SK-N-SH treated with all-trans-retinoic acid at 6 μM for 48 hours (cell line): Measurements from ENCODE around the gene POLR1B.
"Not testable (repeated sequence)": the region's sequence is repeated elsewhere in the genome, so short reads cannot be mapped to it uniquely, and the experiment has no call there.

Source experiments
- ATAC-seq: fragments of 200-7000 bp; cut with Tn5 transposase; 3 replicates; pipeline ENCODE4 v1.9.1; 2020; ENCODE audit warnings: mild to moderate bottlenecking, moderate library complexity
- ARNTL ChIP-seq: fragments of 450-650 bp; formaldehyde crosslinking; IDR thresholded peaks from 2 replicates; pipeline ENCODE4 v1.5.0; 2020; ENCODE audit warnings: low read depth, mild to moderate bottlenecking, moderate library complexity, borderline replicate concordance
- GLIS3 ChIP-seq: fragments of 250-450 bp; sonication (Bioruptor Pico); IDR thresholded peaks from 2 replicates; pipeline ENCODE4 v1.5.0; 2020; ENCODE audit warnings: mild to moderate bottlenecking, moderate library complexity
- ISL1 ChIP-seq: fragments of 250-450 bp; sonication (Bioruptor Pico); IDR thresholded peaks from 2 replicates; pipeline ENCODE4 v2.1.2; 2022; ENCODE audit warnings: mild to moderate bottlenecking, moderate library complexity
- OSR1 ChIP-seq: fragments of 250-450 bp; sonication (Bioruptor Pico); IDR thresholded peaks from 2 replicates; pipeline ENCODE4 v1.8.0; 2022; ENCODE audit warnings: moderate library complexity, mild to moderate bottlenecking, inconsistent platforms
- SNAI2 ChIP-seq: fragments of 250-450 bp; sonication (Bioruptor Pico); IDR thresholded peaks from 2 replicates; pipeline ENCODE4 v1.5.0; 2020; ENCODE audit warnings: mild to moderate bottlenecking, moderate library complexity
- TCF4 ChIP-seq: fragments of 250-450 bp; sonication (Bioruptor Pico); IDR thresholded peaks from 2 replicates; pipeline ENCODE4 v1.8.0; 2021; ENCODE audit warnings: mild to moderate bottlenecking, moderate library complexity, borderline replicate concordance
- TOX ChIP-seq: fragments of 250-450 bp; sonication (Bioruptor Pico); IDR thresholded peaks from 2 replicates; pipeline ENCODE4 v1.8.0; 2021; ENCODE audit warnings: mild to moderate bottlenecking, moderate library complexity, borderline replicate concordance
- ZC3H10 ChIP-seq: fragments of 250-450 bp; sonication (Bioruptor Pico); IDR thresholded peaks from 2 replicates; pipeline ENCODE4 v1.5.1; 2021; ENCODE audit warnings: mild to moderate bottlenecking, moderate library complexity
- ZFP3 ChIP-seq: fragments of 250-450 bp; sonication (Bioruptor Pico); IDR thresholded peaks from 2 replicates; pipeline ENCODE4 v1.5.0; 2020; ENCODE audit warnings: mild to moderate bottlenecking, moderate library complexity
- ZFP30 ChIP-seq: fragments of 450-650 bp; formaldehyde crosslinking; IDR thresholded peaks from 2 replicates; pipeline ENCODE4 v1.5.0; 2022; ENCODE audit warnings: mild to moderate bottlenecking, moderate library complexity
- ZNF565 ChIP-seq: fragments of 450-650 bp; formaldehyde crosslinking; conservative IDR thresholded peaks from 2 replicates; pipeline ENCODE4 v1.5.0; 2020; ENCODE audit warnings: low read depth, mild to moderate bottlenecking, moderate library complexity
- ZNF70 ChIP-seq: fragments of 450-650 bp; formaldehyde crosslinking; IDR thresholded peaks from 2 replicates; pipeline ENCODE4 v1.5.0; 2020; ENCODE audit warnings: mild to moderate bottlenecking, moderate library complexity
- ZNF8 ChIP-seq: fragments of 450-650 bp; formaldehyde crosslinking; IDR thresholded peaks from 2 replicates; pipeline ENCODE4 v1.5.0; 2020; ENCODE audit warnings: mild to moderate bottlenecking, moderate library complexity
- TF ChIP-seq, protein P1 (sequence below): fragments of 250-450 bp; sonication (Bioruptor Pico); IDR thresholded peaks from 2 replicates; pipeline ENCODE4 v1.8.0; 2021; ENCODE audit warnings: low read depth, mild to moderate bottlenecking, moderate library complexity, borderline replicate concordance
- TF ChIP-seq, protein P2 (sequence below): fragments of 250-450 bp; sonication (Bioruptor Pico); IDR thresholded peaks from 2 replicates; pipeline ENCODE4 v1.5.1; 2020; ENCODE audit warnings: low read depth, mild to moderate bottlenecking, moderate library complexity
- TF ChIP-seq, protein P3 (sequence below): fragments of 250-450 bp; sonication (Bioruptor Pico); IDR thresholded peaks from 2 replicates; pipeline ENCODE4 v1.8.0; 2020; ENCODE audit warnings: mild to moderate bottlenecking, moderate library complexity, borderline replicate concordance
- TF ChIP-seq, protein P4 (sequence below): fragments of 250-450 bp; sonication (Bioruptor Pico); IDR thresholded peaks from 2 replicates; pipeline ENCODE4 v1.5.0; 2020; ENCODE audit warnings: mild to moderate bottlenecking, moderate library complexity
- TF ChIP-seq, protein P5 (sequence below): fragments of 250-450 bp; sonication (Bioruptor Pico); IDR thresholded peaks from 2 replicates; pipeline ENCODE4 v1.5.1; 2021; ENCODE audit warnings: mild to moderate bottlenecking, moderate library complexity

The POLR1B gene

DNA sequence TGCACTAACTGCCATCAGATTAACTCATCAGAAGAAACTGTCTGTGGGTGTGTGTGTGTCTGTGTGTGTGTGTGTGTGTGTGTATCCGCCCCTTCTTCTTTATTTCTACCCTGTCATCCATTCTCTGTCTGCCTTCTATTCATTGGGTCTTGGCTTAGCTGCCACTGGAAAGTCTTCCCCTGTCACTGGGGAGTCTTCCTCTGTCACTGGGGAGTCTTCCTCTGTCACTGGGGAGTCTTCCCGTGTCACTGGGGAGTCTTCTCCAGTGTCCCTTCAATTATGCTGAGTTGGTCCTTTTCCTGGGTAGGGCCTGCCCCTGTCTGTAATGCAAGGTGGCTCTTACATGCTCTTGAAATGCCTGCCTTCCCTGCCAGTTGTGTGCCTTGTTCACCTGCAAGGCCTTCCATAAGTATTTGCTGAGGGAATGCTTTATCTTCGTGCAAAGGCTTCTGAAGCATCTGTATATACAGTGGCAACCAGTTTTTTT lies 18.9 kb upstream of the POLR1B start:
- no peak for ATAC-seq
- TF ChIP-seq ZC3H10 (CRISPR knock-in tag) (no peak), TCF4 (CRISPR knock-in tag) (no peak), TOX (CRISPR knock-in tag) (no peak), ISL1 (CRISPR knock-in tag) (no peak)
- TF ChIP-seq, protein P1, sequence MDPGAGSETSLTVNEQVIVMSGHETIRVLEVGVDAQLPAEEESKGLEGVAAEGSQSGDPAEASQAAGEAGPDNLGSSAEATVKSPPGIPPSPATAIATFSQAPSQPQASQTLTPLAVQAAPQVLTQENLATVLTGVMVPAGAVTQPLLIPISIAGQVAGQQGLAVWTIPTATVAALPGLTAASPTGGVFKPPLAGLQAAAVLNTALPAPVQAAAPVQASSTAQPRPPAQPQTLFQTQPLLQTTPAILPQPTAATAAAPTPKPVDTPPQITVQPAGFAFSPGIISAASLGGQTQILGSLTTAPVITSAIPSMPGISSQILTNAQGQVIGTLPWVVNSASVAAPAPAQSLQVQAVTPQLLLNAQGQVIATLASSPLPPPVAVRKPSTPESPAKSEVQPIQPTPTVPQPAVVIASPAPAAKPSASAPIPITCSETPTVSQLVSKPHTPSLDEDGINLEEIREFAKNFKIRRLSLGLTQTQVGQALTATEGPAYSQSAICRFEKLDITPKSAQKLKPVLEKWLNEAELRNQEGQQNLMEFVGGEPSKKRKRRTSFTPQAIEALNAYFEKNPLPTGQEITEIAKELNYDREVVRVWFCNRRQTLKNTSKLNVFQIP (CRISPR knock-in tag): no peak
- TF ChIP-seq, protein P2, sequence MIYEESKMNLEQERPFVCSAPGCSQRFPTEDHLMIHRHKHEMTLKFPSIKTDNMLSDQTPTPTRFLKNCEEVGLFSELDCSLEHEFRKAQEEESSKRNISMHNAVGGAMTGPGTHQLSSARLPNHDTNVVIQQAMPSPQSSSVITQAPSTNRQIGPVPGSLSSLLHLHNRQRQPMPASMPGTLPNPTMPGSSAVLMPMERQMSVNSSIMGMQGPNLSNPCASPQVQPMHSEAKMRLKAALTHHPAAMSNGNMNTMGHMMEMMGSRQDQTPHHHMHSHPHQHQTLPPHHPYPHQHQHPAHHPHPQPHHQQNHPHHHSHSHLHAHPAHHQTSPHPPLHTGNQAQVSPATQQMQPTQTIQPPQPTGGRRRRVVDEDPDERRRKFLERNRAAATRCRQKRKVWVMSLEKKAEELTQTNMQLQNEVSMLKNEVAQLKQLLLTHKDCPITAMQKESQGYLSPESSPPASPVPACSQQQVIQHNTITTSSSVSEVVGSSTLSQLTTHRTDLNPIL (CRISPR knock-in tag): no peak

DNA sequence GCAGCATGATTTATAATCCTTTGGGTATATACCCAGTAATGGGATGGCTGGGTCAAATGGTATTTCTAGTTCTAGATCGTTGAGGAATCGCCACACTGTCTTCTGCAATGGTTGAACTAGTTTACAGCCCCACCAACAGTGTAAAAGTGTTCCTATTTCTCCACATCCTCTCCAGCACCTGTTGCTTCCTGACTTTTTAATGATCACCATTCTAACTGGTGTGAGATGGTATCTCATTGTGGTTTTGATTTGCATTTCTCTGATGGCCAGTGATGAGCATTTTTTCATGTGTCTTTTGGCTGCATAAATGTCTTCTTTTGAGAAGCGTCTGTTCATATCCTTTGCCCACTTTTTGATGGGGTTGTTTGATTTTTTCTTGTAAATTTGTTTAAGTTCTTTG lies 18.0 kb upstream of the POLR1B start:
- ATAC-seq: not testable (repeated sequence)

DNA sequence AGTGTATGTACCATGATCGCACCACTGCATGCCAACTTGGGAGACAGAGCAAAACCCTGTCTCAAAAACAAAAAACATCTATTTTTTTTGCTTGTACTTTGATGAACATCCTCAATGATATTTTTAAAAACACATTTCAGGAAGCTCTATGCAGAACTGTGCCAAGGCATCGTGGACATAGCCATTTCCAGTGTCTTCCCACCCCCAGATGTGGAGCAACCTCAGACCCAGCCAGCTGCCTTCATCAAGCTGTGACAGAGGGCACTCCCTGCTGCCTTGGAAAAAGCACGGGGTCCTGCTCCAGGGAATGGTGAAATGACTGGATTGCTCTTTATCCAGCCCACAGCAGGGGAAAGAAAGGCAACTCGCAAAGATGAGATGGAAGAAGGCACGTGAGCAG lies 13.7 kb upstream of the POLR1B start:
- ATAC-seq: no peak
- TF ChIP-seq, protein P2 (CRISPR knock-in tag): no peak
- TF ChIP-seq ZNF8 (CRISPR knock-in tag) (no peak), ARNTL (CRISPR knock-in tag) (no peak), ZFP3 (no peak), ZNF565 (CRISPR knock-in tag) (no peak), OSR1 (CRISPR knock-in tag) (no peak), ZC3H10 (CRISPR knock-in tag) (no peak), ZFP30 (CRISPR knock-in tag) (no peak), ZNF70 (no peak), TOX (CRISPR knock-in tag) (no peak), GLIS3 (CRISPR knock-in tag) (no peak), SNAI2 (CRISPR knock-in tag) (no peak)
- TF ChIP-seq, protein P1 (CRISPR knock-in tag): no peak
- TF ChIP-seq, protein P3, sequence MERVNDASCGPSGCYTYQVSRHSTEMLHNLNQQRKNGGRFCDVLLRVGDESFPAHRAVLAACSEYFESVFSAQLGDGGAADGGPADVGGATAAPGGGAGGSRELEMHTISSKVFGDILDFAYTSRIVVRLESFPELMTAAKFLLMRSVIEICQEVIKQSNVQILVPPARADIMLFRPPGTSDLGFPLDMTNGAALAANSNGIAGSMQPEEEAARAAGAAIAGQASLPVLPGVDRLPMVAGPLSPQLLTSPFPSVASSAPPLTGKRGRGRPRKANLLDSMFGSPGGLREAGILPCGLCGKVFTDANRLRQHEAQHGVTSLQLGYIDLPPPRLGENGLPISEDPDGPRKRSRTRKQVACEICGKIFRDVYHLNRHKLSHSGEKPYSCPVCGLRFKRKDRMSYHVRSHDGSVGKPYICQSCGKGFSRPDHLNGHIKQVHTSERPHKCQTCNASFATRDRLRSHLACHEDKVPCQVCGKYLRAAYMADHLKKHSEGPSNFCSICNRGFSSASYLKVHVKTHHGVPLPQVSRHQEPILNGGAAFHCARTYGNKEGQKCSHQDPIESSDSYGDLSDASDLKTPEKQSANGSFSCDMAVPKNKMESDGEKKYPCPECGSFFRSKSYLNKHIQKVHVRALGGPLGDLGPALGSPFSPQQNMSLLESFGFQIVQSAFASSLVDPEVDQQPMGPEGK (CRISPR knock-in tag): no peak
- TF ChIP-seq, protein P4, sequence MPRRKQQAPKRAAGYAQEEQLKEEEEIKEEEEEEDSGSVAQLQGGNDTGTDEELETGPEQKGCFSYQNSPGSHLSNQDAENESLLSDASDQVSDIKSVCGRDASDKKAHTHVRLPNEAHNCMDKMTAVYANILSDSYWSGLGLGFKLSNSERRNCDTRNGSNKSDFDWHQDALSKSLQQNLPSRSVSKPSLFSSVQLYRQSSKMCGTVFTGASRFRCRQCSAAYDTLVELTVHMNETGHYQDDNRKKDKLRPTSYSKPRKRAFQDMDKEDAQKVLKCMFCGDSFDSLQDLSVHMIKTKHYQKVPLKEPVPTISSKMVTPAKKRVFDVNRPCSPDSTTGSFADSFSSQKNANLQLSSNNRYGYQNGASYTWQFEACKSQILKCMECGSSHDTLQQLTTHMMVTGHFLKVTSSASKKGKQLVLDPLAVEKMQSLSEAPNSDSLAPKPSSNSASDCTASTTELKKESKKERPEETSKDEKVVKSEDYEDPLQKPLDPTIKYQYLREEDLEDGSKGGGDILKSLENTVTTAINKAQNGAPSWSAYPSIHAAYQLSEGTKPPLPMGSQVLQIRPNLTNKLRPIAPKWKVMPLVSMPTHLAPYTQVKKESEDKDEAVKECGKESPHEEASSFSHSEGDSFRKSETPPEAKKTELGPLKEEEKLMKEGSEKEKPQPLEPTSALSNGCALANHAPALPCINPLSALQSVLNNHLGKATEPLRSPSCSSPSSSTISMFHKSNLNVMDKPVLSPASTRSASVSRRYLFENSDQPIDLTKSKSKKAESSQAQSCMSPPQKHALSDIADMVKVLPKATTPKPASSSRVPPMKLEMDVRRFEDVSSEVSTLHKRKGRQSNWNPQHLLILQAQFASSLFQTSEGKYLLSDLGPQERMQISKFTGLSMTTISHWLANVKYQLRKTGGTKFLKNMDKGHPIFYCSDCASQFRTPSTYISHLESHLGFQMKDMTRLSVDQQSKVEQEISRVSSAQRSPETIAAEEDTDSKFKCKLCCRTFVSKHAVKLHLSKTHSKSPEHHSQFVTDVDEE (CRISPR knock-in tag): no peak
- TF ChIP-seq, protein P5, sequence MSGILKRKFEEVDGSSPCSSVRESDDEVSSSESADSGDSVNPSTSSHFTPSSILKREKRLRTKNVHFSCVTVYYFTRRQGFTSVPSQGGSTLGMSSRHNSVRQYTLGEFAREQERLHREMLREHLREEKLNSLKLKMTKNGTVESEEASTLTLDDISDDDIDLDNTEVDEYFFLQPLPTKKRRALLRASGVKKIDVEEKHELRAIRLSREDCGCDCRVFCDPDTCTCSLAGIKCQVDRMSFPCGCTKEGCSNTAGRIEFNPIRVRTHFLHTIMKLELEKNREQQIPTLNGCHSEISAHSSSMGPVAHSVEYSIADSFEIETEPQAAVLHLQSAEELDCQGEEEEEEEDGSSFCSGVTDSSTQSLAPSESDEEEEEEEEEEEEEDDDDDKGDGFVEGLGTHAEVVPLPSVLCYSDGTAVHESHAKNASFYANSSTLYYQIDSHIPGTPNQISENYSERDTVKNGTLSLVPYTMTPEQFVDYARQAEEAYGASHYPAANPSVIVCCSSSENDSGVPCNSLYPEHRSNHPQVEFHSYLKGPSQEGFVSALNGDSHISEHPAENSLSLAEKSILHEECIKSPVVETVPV (CRISPR knock-in tag): no peak
